Endothelial cell of umbilical vein (primary cell): ENCODE results near the gene CHST8.

Experiments used
- CTCF ChIP-seq, 2 donors: IDR thresholded peaks; 1 replicate in 1 of 2; 2 replicates in 1 of 2; pipeline ENCODE4 v1.5.1; 2011; ENCODE audit warnings: low read length in 2 of 2, mild to moderate bottlenecking in 2 of 2, moderate library complexity in 2 of 2, control low read depth in 1 of 2, inconsistent platforms in 1 of 2, low read depth in 1 of 2; ENCODE audit not compliant: insufficient read depth in 1 of 2; ENCODE audit errors: extremely low read depth in 1 of 2
- EZH2 ChIP-seq: IDR thresholded peaks from 2 replicates; pipeline ENCODE4 v1.6.1; 2012; ENCODE audit warnings: borderline replicate concordance, low read depth, mild to moderate bottlenecking, moderate library complexity, low read length, inconsistent platforms; ENCODE audit not compliant: severe bottlenecking
- FOS ChIP-seq: IDR thresholded peaks from 2 replicates; pipeline ENCODE4 v1.6.1; 2011; ENCODE audit warnings: mild to moderate bottlenecking, low read length, moderate library complexity, borderline replicate concordance; ENCODE audit not compliant: insufficient read depth
- MYC ChIP-seq: IDR thresholded peaks from one replicate; pipeline ENCODE4 v1.6.1; 2011; ENCODE audit warnings: mild to moderate bottlenecking, low read depth, low read length
- POLR2A ChIP-seq: IDR thresholded peaks from 2 replicates; pipeline ENCODE4 v1.6.1; 2012; ENCODE audit warnings: low read depth, mild to moderate bottlenecking, control low read depth, low read length
- POLR2AphosphoS5 ChIP-seq: IDR thresholded peaks from 2 replicates; pipeline ENCODE4 v1.6.1; 2012; ENCODE audit warnings: low read depth, mild to moderate bottlenecking, control low read depth, low read length, moderate library complexity; ENCODE audit not compliant: insufficient read depth
- TF ChIP-seq, protein P1 (sequence below): IDR thresholded peaks from 2 replicates; pipeline ENCODE4 v1.6.1; 2011; ENCODE audit not compliant: insufficient read depth, insufficient read length

DNA sequence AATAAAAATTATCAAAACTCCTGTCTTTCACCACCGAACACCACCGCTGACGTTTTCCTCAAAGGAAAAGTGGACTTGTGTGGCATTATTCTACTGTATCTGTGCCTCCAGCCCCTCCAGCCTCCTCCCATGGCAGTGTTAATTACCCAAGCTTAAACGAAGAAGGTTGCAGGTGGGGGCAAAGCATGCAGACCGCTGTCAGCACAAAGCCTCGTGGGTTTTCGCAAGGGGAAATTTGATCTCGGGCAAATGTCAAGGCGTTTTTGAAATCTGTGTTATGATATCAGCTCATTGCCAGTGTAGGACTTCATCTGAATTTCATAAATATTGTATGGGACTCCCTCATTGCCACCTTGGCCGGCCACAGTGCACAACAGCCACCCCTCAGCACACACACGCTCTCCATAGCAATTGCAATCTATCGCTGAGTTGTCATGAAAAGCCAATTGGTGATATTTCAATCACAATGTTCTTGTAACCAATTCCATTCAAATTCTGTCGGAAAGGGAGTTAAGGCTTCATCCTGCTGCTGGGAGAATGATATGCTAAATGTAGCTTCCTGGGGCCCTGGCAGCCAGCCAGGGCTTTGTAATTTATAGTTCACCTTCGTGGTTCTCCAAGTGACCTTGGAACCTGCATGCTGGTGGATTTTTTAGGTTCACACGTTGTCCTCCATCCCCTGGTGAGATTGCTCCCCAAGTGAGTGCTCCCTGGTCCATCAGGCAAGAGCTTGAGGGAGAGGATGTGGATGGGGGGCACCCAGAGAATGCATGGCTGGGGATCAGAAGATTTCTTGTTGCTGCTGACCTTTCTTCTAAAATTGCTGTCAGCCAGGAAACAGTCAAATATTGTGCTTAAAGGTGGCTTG, 16.6 kb downstream of the CHST8 start:
- TF ChIP-seq CTCF (IDR thresholded peaks at IDR 0.05; ENCODE audit: extremely low read depth in 1 of 2, insufficient read depth in 1 of 2, low read depth in 1 of 2, low read length in 2 of 2), result no peak
- no peak for TF ChIP-seq POLR2A
- no peak for TF ChIP-seq EZH2
- no peak for TF ChIP-seq FOS
- TF ChIP-seq, protein P1, sequence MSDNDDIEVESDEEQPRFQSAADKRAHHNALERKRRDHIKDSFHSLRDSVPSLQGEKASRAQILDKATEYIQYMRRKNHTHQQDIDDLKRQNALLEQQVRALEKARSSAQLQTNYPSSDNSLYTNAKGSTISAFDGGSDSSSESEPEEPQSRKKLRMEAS, result no peak
- no peak for TF ChIP-seq POLR2AphosphoS5
- TF ChIP-seq MYC, result no peak
